Mesenchymal stem cell (in vitro differentiated cells and primary cell): ENCODE data around the gene PRDM1.

Source experiments
- DNase-seq: peaks from one replicate; pipeline ENCODE4 v3.0.0-alpha.2; 2013
- H2AFZ ChIP-seq: one replicate; pipeline ENCODE4 v1.6.1; 2013; ENCODE audit warnings: low read depth, mild to moderate bottlenecking, control low read depth, inconsistent platforms, low read length, moderate library complexity
- H2AK5ac ChIP-seq: 2 replicates; pipeline ENCODE4 v1.6.1; 2013; ENCODE audit warnings: low read length, moderate library complexity, mild to moderate bottlenecking, inconsistent platforms; ENCODE audit not compliant: severe bottlenecking
- H2BK120ac ChIP-seq: one replicate; pipeline ENCODE4 v1.6.1; 2013; ENCODE audit warnings: low read depth, mild to moderate bottlenecking, inconsistent platforms, low read length, moderate library complexity
- H2BK12ac ChIP-seq, 2 experiments: one replicate each; pipeline ENCODE4 v1.6.1; 2013; ENCODE audit warnings: inconsistent platforms in 2 of 2, low read length in 2 of 2, mild to moderate bottlenecking in 2 of 2, moderate library complexity in 2 of 2, control low read depth in 1 of 2
- H2BK15ac ChIP-seq: one replicate; pipeline ENCODE4 v1.6.1; 2013; ENCODE audit warnings: mild to moderate bottlenecking, low read depth, inconsistent platforms; ENCODE audit not compliant: poor library complexity, severe bottlenecking
- H2BK5ac ChIP-seq: 2 replicates; pipeline ENCODE4 v1.6.1; 2013; ENCODE audit warnings: low read depth, mild to moderate bottlenecking, low read length, control low read depth, inconsistent platforms; ENCODE audit not compliant: poor library complexity, severe bottlenecking
- H3K14ac ChIP-seq, 2 experiments: one replicate each; pipeline ENCODE4 v1.6.1; 2013; ENCODE audit warnings: inconsistent platforms in 2 of 2, low read length in 2 of 2, control low read depth in 1 of 2, mild to moderate bottlenecking in 1 of 2, moderate library complexity in 1 of 2
- H3K18ac ChIP-seq, 2 experiments: one replicate each; pipeline ENCODE4 v1.6.1; 2013; ENCODE audit warnings: inconsistent platforms in 2 of 2, low read length in 2 of 2, control low read depth in 1 of 2, low read depth in 1 of 2, mild to moderate bottlenecking in 1 of 2
- H3K23ac ChIP-seq, 2 experiments: one replicate each; pipeline ENCODE4 v1.6.1; 2013; ENCODE audit warnings: inconsistent platforms in 2 of 2, low read length in 2 of 2, mild to moderate bottlenecking in 2 of 2, moderate library complexity in 2 of 2, control low read depth in 1 of 2
- H3K27ac ChIP-seq: 2 replicates; pipeline ENCODE4 v1.5.1; 2013; ENCODE audit warnings: mild to moderate bottlenecking, moderate library complexity, low read length, control low read depth, inconsistent platforms; ENCODE audit not compliant: poor library complexity, severe bottlenecking
- H3K27me3 ChIP-seq, 2 experiments: 2 replicates each; pipeline versions ENCODE4 v1.6.1 to v1.7.0; 2013; ENCODE audit warnings: low read length in 2 of 2, mild to moderate bottlenecking in 2 of 2, moderate library complexity in 2 of 2, control low read depth in 1 of 2, inconsistent platforms in 1 of 2; ENCODE audit not compliant: control insufficient read depth in 1 of 2, insufficient read depth in 1 of 2
- H3K36me3 ChIP-seq, 2 experiments: 2 replicates each; pipeline versions ENCODE4 v1.6.1 to v1.7.0; 2013; ENCODE audit warnings: low read length in 2 of 2, control low read depth in 1 of 2, inconsistent platforms in 1 of 2, low read depth in 1 of 2, mild to moderate bottlenecking in 1 of 2; ENCODE audit not compliant: insufficient read depth in 2 of 2, control insufficient read depth in 1 of 2
- H3K4ac ChIP-seq, 2 experiments: one replicate each; pipeline ENCODE4 v1.6.1; 2013; ENCODE audit warnings: inconsistent platforms in 2 of 2, low read length in 2 of 2, mild to moderate bottlenecking in 2 of 2, moderate library complexity in 2 of 2, control low read depth in 1 of 2, low read depth in 1 of 2
- H3K4me1 ChIP-seq: 2 replicates; pipeline ENCODE4 v1.6.1; 2013; ENCODE audit warnings: low read depth, low read length, control low read depth; ENCODE audit not compliant: control insufficient read depth, insufficient read depth
- H3K4me2 ChIP-seq: 2 replicates; pipeline ENCODE4 v1.6.1; 2013; ENCODE audit warnings: low read length, mild to moderate bottlenecking, inconsistent platforms; ENCODE audit not compliant: poor library complexity, severe bottlenecking
- H3K4me3 ChIP-seq, 2 experiments: 2 replicates each; pipeline versions ENCODE4 v1.5.1 to v1.7.0; 2013; ENCODE audit warnings: low read length in 2 of 2, mild to moderate bottlenecking in 2 of 2, control low read depth in 1 of 2, low read depth in 1 of 2; ENCODE audit not compliant: insufficient read depth in 1 of 2
- H3K79me1 ChIP-seq: replicated peaks from 2 replicates; pipeline ENCODE4 v1.6.1; 2013; ENCODE audit warnings: mild to moderate bottlenecking, control low read depth, low read length, inconsistent platforms; ENCODE audit not compliant: poor library complexity, severe bottlenecking
- H3K9ac ChIP-seq: 2 replicates; pipeline ENCODE4 v1.7.0; 2013; ENCODE audit warnings: mild to moderate bottlenecking, low read length, moderate library complexity
- H3K9me3 ChIP-seq: 2 replicates; pipeline ENCODE4 v1.7.0; 2013; ENCODE audit warnings: mild to moderate bottlenecking, low read length; ENCODE audit not compliant: control insufficient read depth
- H4K8ac ChIP-seq: one replicate; pipeline ENCODE4 v1.6.1; 2013; ENCODE audit warnings: inconsistent platforms, mild to moderate bottlenecking, low read length, moderate library complexity
- H4K91ac ChIP-seq: one replicate; pipeline ENCODE4 v1.6.1; 2013; ENCODE audit warnings: mild to moderate bottlenecking, low read length, inconsistent platforms
- WGBS: methylation state at CpG from one replicate; pipeline ENCODE4 v1.1.7; 2013; ENCODE audit warnings: mixed read lengths; 5-methylcytosine and 5-hydroxymethylcytosine counted together

Gene PRDM1

GRCh38 chr6:106056060-106056745, 29.9 kb upstream of the PRDM1 start:
- Histone ChIP-seq H2AK5ac (no peak overlapping the region), H2BK15ac (no peak overlapping the region), H3K4ac (no peak overlapping the region), H4K91ac (no peak overlapping the region), H3K4me2 (no peak overlapping the region), H3K23ac (no peak overlapping the region), H2BK120ac (no peak overlapping the region), H3K4me3 (no peak overlapping the region), H3K27me3 (peaks cover 0 to 4% of the 10 kb centered on the region in 2 experiments), H3K27ac (no peak overlapping the region), H4K8ac (no peak overlapping the region), H3K9me3 (no peaks in the 10 kb centered on the region), H3K14ac (no peak overlapping the region), H3K36me3 (no peaks in the 10 kb centered on the region), H3K79me1 (no peaks in the 10 kb centered on the region), H3K4me1 (peaks cover 4% of the 10 kb centered on the region), H3K18ac (no peak overlapping the region), H2BK12ac (no peak overlapping the region), H2AFZ (no peak overlapping the region), H2BK5ac (no peak overlapping the region), H3K9ac (no peak overlapping the region)
- WGBS, result 40% methylated on average over 2 of the region's 5 CpGs
- DNase-seq, result no peak

DNA sequence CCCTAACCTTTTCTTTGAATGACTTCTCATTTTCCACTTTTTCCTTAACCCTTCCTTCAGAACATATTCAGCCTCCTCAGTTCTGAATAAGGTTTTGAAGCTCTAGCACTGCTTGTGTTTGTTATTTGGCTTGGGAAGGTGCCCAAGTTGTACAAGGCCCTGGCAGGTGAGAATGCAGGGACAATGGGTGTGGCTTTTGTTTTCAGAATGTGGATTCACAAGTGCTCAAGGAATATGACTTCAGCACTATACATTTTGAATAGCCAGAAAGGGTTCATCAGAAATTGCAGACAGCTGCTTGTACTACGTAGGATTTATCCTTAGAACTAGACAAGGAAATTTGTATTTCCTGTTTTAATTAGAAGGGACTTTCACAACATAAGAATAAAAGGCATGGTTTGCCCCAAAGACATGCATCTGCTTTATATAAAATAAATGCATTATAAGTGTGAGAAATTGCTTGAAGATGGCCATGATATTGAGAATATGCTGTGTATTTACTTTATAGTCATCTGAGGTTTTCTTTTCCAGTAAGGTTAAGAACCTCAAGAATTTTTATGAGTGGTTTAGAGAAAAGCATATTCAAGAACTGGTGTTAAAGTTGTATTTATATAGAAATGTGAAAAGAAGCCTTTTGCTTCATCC, 29.3 kb upstream of the PRDM1 start:
- no peaks in the 10 kb centered on the region for H3K36me3 ChIP-seq
- H3K9ac ChIP-seq, result no peak overlapping the region
- H3K27me3 ChIP-seq, result peaks cover 0 to 4% of the 10 kb centered on the region in 2 experiments
- H2BK5ac ChIP-seq, result no peak overlapping the region
- H3K27ac ChIP-seq, result no peak overlapping the region
- peaks cover 2% of the 10 kb centered on the region for H3K4me1 ChIP-seq
- WGBS, result no CpG with 5 or more reads among the region's 1 CpG
- H3K4me2 ChIP-seq, result no peak overlapping the region
- H2BK15ac ChIP-seq, result no peak overlapping the region
- no peaks in the 10 kb centered on the region for H3K9me3 ChIP-seq
- no peak overlapping the region for H3K18ac ChIP-seq
- H4K91ac ChIP-seq, result no peak overlapping the region
- no peak overlapping the region for H4K8ac ChIP-seq
- no peak overlapping the region for H3K4me3 ChIP-seq
- H3K23ac ChIP-seq, result no peak overlapping the region
- no peak overlapping the region for H2AFZ ChIP-seq
- no peak overlapping the region for H2BK120ac ChIP-seq
- no peak overlapping the region for H2BK12ac ChIP-seq
- no peaks in the 10 kb centered on the region for H3K79me1 ChIP-seq
- H3K14ac ChIP-seq, result no peak overlapping the region
- H2AK5ac ChIP-seq, result no peak overlapping the region
- DNase-seq, result no peak
- H3K4ac ChIP-seq, result no peak overlapping the region

- Histone ChIP-seq H3K18ac (no peak overlapping the region), H3K14ac (no peak overlapping the region), H3K27ac (no peak overlapping the region), H2AK5ac (no peak overlapping the region), H3K36me3 (no peaks in the 10 kb centered on the region), H3K23ac (no peak overlapping the region), H4K91ac (no peak overlapping the region), H3K79me1 (no peaks in the 10 kb centered on the region), H2AFZ (no peak overlapping the region), H3K9ac (no peak overlapping the region), H2BK12ac (no peak overlapping the region), H3K27me3 (peaks cover 0 to 4% of the 10 kb centered on the region in 2 experiments), H3K9me3 (no peaks in the 10 kb centered on the region), H3K4me2 (no peak overlapping the region), H2BK120ac (no peak overlapping the region), H2BK15ac (no peak overlapping the region), H3K4me3 (no peak overlapping the region), H2BK5ac (no peak overlapping the region), H3K4ac (no peak overlapping the region), H4K8ac (no peak overlapping the region), H3K4me1 (no peaks in the 10 kb centered on the region)
- 84% methylated on average over 2 of the region's 2 CpGs for WGBS
- DNase-seq, result no peak
These were observed 26.8 kb upstream of the PRDM1 start for GRCh38 chr6:106059331-106059730.

GRCh38 chr6:106060167-106060566, 26.0 kb upstream of the PRDM1 start:
- no peak overlapping the region for H4K8ac ChIP-seq
- H2BK12ac ChIP-seq, result no peak overlapping the region
- peaks cover 0 to 4% of the 10 kb centered on the region in 2 experiments for H3K27me3 ChIP-seq
- no peaks in the 10 kb centered on the region for H3K9me3 ChIP-seq
- no peaks in the 10 kb centered on the region for H3K79me1 ChIP-seq
- no peak overlapping the region for H3K27ac ChIP-seq
- no peak overlapping the region for H2AFZ ChIP-seq
- H3K4me2 ChIP-seq, result no peak overlapping the region
- H2BK15ac ChIP-seq, result no peak overlapping the region
- DNase-seq, result no peak
- H2BK5ac ChIP-seq, result no peak overlapping the region
- no peak overlapping the region for H3K18ac ChIP-seq
- WGBS, result 91% methylated on average over 3 of the region's 3 CpGs
- H4K91ac ChIP-seq, result no peak overlapping the region
- H3K4me3 ChIP-seq, result no peak overlapping the region
- no peak overlapping the region for H3K4ac ChIP-seq
- no peak overlapping the region for H3K9ac ChIP-seq
- H2BK120ac ChIP-seq, result no peak overlapping the region
- H3K14ac ChIP-seq, result no peak overlapping the region
- H3K36me3 ChIP-seq, result no peaks in the 10 kb centered on the region
- H2AK5ac ChIP-seq, result no peak overlapping the region
- H3K23ac ChIP-seq, result no peak overlapping the region
- no peaks in the 10 kb centered on the region for H3K4me1 ChIP-seq
